Caco-2 (cell line): ENCODE results near the gene B3GALT6. TPM values are rescaled to one million over a fixed set of nuclear protein-coding genes. Genes with fewer than 3 reads are reported as not detected.

Experiments
- BruUV-seq: library from RNA; stranded (reverse); fragments of 400-500 nt; replicated peaks from 2 replicates; lab custom pipeline; 2021; lab: Mats Ljungman, UMichigan
- CTCF ChIA-PET: fragments of 300-600 bp; sonication (Branson Sonifier 250); formaldehyde crosslinking; loops from one replicate; lab custom pipeline; 2022; ENCODE audit warnings: antibody characterized with exemption; lab: Charles Lee
- POLR2A ChIA-PET: fragments of 300-600 bp; sonication (Branson Sonifier 250); formaldehyde crosslinking; loops from one replicate; lab custom pipeline; 2022; ENCODE audit warnings: antibody characterized with exemption; lab: Charles Lee
- DNase-seq, 2 experiments: peaks; one replicate each; pipeline versions ENCODE4 v3.0.0 to v3.0.0-alpha.2; 2020 to 2022
- H3K27me3 ChIP-seq: replicated peaks from 2 replicates; pipeline ENCODE4 v1.6.0; 2011; ENCODE audit warnings: low read length; ENCODE audit not compliant: control insufficient read depth, insufficient read depth
- H3K36me3 ChIP-seq: 2 replicates; pipeline ENCODE4 v1.5.1; 2011; ENCODE audit warnings: low read length; ENCODE audit not compliant: control insufficient read depth, insufficient read depth
- H3K4me1 ChIP-seq: fragments of 250-450 bp; sonication (Bioruptor Pico); 2 replicates; pipeline ENCODE4 v1.5.1; 2020; ENCODE audit warnings: mild to moderate bottlenecking
- H3K4me3 ChIP-seq: 2 replicates; pipeline ENCODE4 v1.5.1; 2011; ENCODE audit warnings: low read depth, mild to moderate bottlenecking, control low read depth, low read length
- H3K9me3 ChIP-seq: fragments of 250-450 bp; sonication (Bioruptor Pico); 2 replicates; pipeline ENCODE4 v1.5.1; 2020; ENCODE audit warnings: mild to moderate bottlenecking, moderate library complexity
- H3K27ac Mint-ChIP-seq: one replicate; pipeline ENCODE4 v1.8.0; 2022; ENCODE audit warnings: mixed read lengths; ENCODE audit not compliant: unreplicated experiment
- H3K27me3 Mint-ChIP-seq: one replicate; pipeline ENCODE4 v1.8.0; 2022; ENCODE audit warnings: mixed read lengths; ENCODE audit not compliant: insufficient read depth, unreplicated experiment
- H3K36me3 Mint-ChIP-seq: one replicate; pipeline ENCODE4 v1.8.0; 2022; ENCODE audit warnings: mild to moderate bottlenecking, mixed read lengths; ENCODE audit not compliant: insufficient read depth, unreplicated experiment
- H3K4me1 Mint-ChIP-seq: one replicate; pipeline ENCODE4 v1.8.0; 2022; ENCODE audit warnings: low read depth, mixed read lengths; ENCODE audit not compliant: unreplicated experiment
- H3K4me3 Mint-ChIP-seq: one replicate; pipeline ENCODE4 v1.8.0; 2022; ENCODE audit warnings: mild to moderate bottlenecking, moderate library complexity, mixed read lengths; ENCODE audit not compliant: unreplicated experiment
- H3K9me3 Mint-ChIP-seq: one replicate; pipeline ENCODE4 v1.8.0; 2022; ENCODE audit warnings: mixed read lengths; ENCODE audit not compliant: unreplicated experiment
- CTCF ChIP-seq, 2 experiments: fragments of 200-600 bp in 1 of 2; IDR thresholded peaks; 1 replicate in 1 of 2; 2 replicates in 1 of 2; pipeline versions ENCODE4 v1.5.1 to v1.8.0; 2011 to 2022; ENCODE audit warnings: antibody characterized with exemption in 1 of 2, control low read depth in 1 of 2, inconsistent platforms in 1 of 2, low read depth in 1 of 2, low read length in 1 of 2, mild to moderate bottlenecking in 1 of 2, moderate library complexity in 1 of 2; ENCODE audit not compliant: insufficient read depth in 1 of 2, severe bottlenecking in 1 of 2, unreplicated experiment in 1 of 2
- intact Hi-C: fragments of 100-400 bp; cut with micrococcal nuclease; formaldehyde crosslinking; loops from one replicate; pipeline ENCODE4 v1.10.0; 2022; ENCODE audit not compliant: unreplicated experiment
- total RNA-seq: library from RNA; stranded (reverse); gene quantifications from 2 replicates; pipeline ENCODE4 v1.2.3, GENCODE V29; 2022

B3GALT6 gene
- total RNA-seq, 1 experiment from 2014 or later: 24.8 TPM

- no peak overlapping the region for H3K27ac Mint-ChIP-seq
- no TSS peak for BruUV-seq
- Histone ChIP-seq H3K4me3 (no peak overlapping the region), H3K27me3 (no peaks in the 10 kb centered on the region), H3K4me1 (peaks cover 36% of the 10 kb centered on the region), H3K36me3 (no peaks in the 10 kb centered on the region), H3K9me3 (no peaks in the 10 kb centered on the region)
- intact Hi-C loops: no loop called here
- no peak overlapping the region for H3K4me3 Mint-ChIP-seq
- H3K4me1 Mint-ChIP-seq: no peaks in the 10 kb centered on the region
- TF ChIP-seq CTCF (IDR thresholded peaks at IDR 0.05; ENCODE audit: insufficient read depth in 1 of 2, low read depth in 1 of 2, low read length in 1 of 2, severe bottlenecking in 1 of 2, unreplicated experiment in 1 of 2): no peak
- CTCF ChIA-PET: interaction anchor here (1.0 kb wide), 1 partner anchor 115 kb away, joined by 3 read pairs; no protein-coding TSS in a partner anchor
- no peaks in the 10 kb centered on the region for H3K9me3 Mint-ChIP-seq
- POLR2A ChIA-PET: interaction anchor here (0.8 kb wide), 1 partner anchor 54 kb away, joined by 3 read pairs; no protein-coding TSS in a partner anchor
- peak in 1 of 2 experiments; percentile 55 for DNase-seq
- H3K36me3 Mint-ChIP-seq: peaks cover 43% of the 10 kb centered on the region
- H3K27me3 Mint-ChIP-seq: no peaks in the 10 kb centered on the region
Observed at GRCh38 chr1:1237874-1238701, 6.1 kb downstream of the B3GALT6 start.

DNA sequence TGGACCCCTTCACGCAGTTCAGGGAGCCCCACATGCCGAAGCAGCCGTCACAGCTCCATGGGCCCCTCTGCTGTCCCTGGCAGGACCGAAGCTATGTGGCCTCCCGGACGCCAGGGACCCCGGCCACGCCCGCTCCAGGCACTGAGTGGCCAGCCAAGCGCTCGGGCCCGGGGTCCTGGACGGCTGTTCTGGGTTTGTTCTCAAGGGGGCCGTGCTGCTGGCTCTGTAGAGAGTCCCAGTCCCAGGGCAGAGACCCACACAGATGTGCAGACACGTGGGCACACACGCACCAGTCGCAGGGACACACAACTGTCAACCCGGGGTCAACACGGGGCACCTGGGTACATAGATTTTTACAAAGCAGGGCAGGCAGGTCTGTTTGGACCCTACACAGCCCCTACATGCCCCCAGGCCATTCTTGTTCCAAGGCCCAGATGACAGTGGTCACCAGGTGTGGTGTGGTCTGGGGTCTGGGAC, 6.7 kb downstream of the B3GALT6 start:
- H3K4me1 Mint-ChIP-seq: no peaks in the 10 kb centered on the region
- intact Hi-C loops: no loop called here

More for the DNA sequence above, 6.7 kb downstream of the B3GALT6 start:
- DNase-seq: no peak
- Mint-ChIP-seq H3K36me3 (peaks cover 40% of the 10 kb centered on the region), H3K4me3 (no peak overlapping the region), H3K9me3 (no peaks in the 10 kb centered on the region), H3K27me3 (no peaks in the 10 kb centered on the region), H3K27ac (no peak overlapping the region)
- no peaks in the 10 kb centered on the region for H3K36me3 ChIP-seq
- no peak overlapping the region for H3K4me3 ChIP-seq
- no TSS peak for BruUV-seq
- ChIA-PET CTCF (interaction anchor here (1.0 kb wide), 1 partner anchor 116 kb away, joined by 3 read pairs; no protein-coding TSS in a partner anchor), POLR2A (interaction anchor here (0.8 kb wide), 1 partner anchor 54 kb away, joined by 3 read pairs; no protein-coding TSS in a partner anchor)
- TF ChIP-seq CTCF (IDR thresholded peaks at IDR 0.05; ENCODE audit: insufficient read depth in 1 of 2, low read depth in 1 of 2, low read length in 1 of 2, severe bottlenecking in 1 of 2, unreplicated experiment in 1 of 2): no peak
- no peaks in the 10 kb centered on the region for H3K27me3 ChIP-seq
- H3K4me1 ChIP-seq: peaks cover 33% of the 10 kb centered on the region
- H3K9me3 ChIP-seq: no peaks in the 10 kb centered on the region
